Measurements from ENCODE around the gene SCN4B. TPM values are rescaled to one million over a fixed set of nuclear protein-coding genes. Genes with fewer than 3 reads are reported as not detected.

Gene SCN4B
- total RNA-seq, 1 donor from 2014 or later = 0.79 TPM

- no peak for DNase-seq (ENCODE audit: low read depth)
- Histone ChIP-seq H3K36me3 (ENCODE audit: control insufficient read depth, insufficient read depth, low read length) (no peaks in the 10 kb centered on the region), H3K27me3 (ENCODE audit: control insufficient read depth, insufficient read depth, low read length) (peaks cover 2% of the 10 kb centered on the region), H3K4me3 (ENCODE audit: low read depth, low read length) (no peak within 1 kb of the TSS)
- no peak for TF ChIP-seq CTCF (IDR thresholded peaks at IDR 0.05; ENCODE audit: insufficient read depth, low read length, poor library complexity, severe bottlenecking)
Observed at GRCh38 chr11:118086913-118087768, 65.5 kb downstream of the SCN4B start, which contains the start of gene SMIM35. Gene SMIM35 (minus strand): TSS chr11:118086963. CDS start chr11:118086757, 206 bp downstream.

- no peak for DNase-seq (ENCODE audit: low read depth)
- Histone ChIP-seq H3K36me3 (ENCODE audit: control insufficient read depth, insufficient read depth, low read length) (no peaks in the 10 kb centered on the region), H3K4me3 (ENCODE audit: low read depth, low read length) (no peak overlapping the region), H3K27me3 (ENCODE audit: control insufficient read depth, insufficient read depth, low read length) (peaks cover 7% of the 10 kb centered on the region)
- no peak for TF ChIP-seq CTCF (IDR thresholded peaks at IDR 0.05; ENCODE audit: insufficient read depth, low read length, poor library complexity, severe bottlenecking)
Observed at GRCh38 chr11:118084656-118085055, 68.0 kb downstream of the SCN4B start.

GRCh38 chr11:118084247-118084646, 68.4 kb downstream of the SCN4B start:
- no peak overlapping the region for H3K4me3 ChIP-seq (ENCODE audit: low read depth, low read length)
- DNase-seq (ENCODE audit: low read depth) = no peak
- TF ChIP-seq CTCF (IDR thresholded peaks at IDR 0.05; ENCODE audit: insufficient read depth, low read length, poor library complexity, severe bottlenecking) = no peak
- peaks cover 9% of the 10 kb centered on the region for H3K27me3 ChIP-seq (ENCODE audit: control insufficient read depth, insufficient read depth, low read length)
- H3K36me3 ChIP-seq (ENCODE audit: control insufficient read depth, insufficient read depth, low read length) = no peaks in the 10 kb centered on the region

Other genes with a start within 250 kb of the SCN4B start
- gene TMPRSS13, start 223.4 kb downstream of the SCN4B start, total RNA-seq = 1.6 TPM in 1 of 2 replicates, not detected in the other
- 0.25 and 0.55 TPM in 2 replicates for gene IL10RA, start 166.4 kb downstream of the SCN4B start, total RNA-seq
- gene TMPRSS4, start 75.7 kb downstream of the SCN4B start, total RNA-seq = 16.8 TPM in 2 replicates
- not detected in 2 replicates for gene SMIM35, start 65.9 kb downstream of the SCN4B start, total RNA-seq
- gene SCN2B, start 23.8 kb upstream of the SCN4B start, total RNA-seq = 0.04 and 0.07 TPM in 2 replicates
- gene JAML, start 72.2 kb upstream of the SCN4B start, total RNA-seq = 2.5 TPM in 1 of 2 replicates, not detected in the other
- gene MPZL3, start 99.5 kb upstream of the SCN4B start, total RNA-seq = 7.9 and 9.4 TPM in 2 replicates
- gene MPZL2, start 111.5 kb upstream of the SCN4B start, total RNA-seq = 12.1 and 13.1 TPM in 2 replicates
- gene CD3E, start 151.9 kb upstream of the SCN4B start, total RNA-seq = not detected in 2 replicates
- not detected in 2 replicates for gene CD3D, start 189.9 kb upstream of the SCN4B start, total RNA-seq
- gene CD3G, start 191.5 kb upstream of the SCN4B start, total RNA-seq = not detected in 2 replicates
- 45.0 and 49.3 TPM in 2 replicates for gene UBE4A, start 206.8 kb upstream of the SCN4B start, total RNA-seq
- gene ATP5MG, start 248.8 kb upstream of the SCN4B start, total RNA-seq = 52.6 and 52.7 TPM in 2 replicates